GM21619 (cell line): Measurements from ENCODE around the gene ALX3.
A peak's percentile ranks its signal among the peaks of the same experiment; 100 is the strongest.
"Not testable (repeated sequence)": the region's sequence is repeated elsewhere in the genome, so short reads cannot be mapped to it uniquely, and the experiment has no call there.

Experiments used
- ATAC-seq: cut with Tn5 transposase; IDR thresholded peaks from one replicate; pipeline ENCODE4 v1.9.1; 2021; ENCODE audit not compliant: unreplicated experiment

The ALX3 gene

DNA sequence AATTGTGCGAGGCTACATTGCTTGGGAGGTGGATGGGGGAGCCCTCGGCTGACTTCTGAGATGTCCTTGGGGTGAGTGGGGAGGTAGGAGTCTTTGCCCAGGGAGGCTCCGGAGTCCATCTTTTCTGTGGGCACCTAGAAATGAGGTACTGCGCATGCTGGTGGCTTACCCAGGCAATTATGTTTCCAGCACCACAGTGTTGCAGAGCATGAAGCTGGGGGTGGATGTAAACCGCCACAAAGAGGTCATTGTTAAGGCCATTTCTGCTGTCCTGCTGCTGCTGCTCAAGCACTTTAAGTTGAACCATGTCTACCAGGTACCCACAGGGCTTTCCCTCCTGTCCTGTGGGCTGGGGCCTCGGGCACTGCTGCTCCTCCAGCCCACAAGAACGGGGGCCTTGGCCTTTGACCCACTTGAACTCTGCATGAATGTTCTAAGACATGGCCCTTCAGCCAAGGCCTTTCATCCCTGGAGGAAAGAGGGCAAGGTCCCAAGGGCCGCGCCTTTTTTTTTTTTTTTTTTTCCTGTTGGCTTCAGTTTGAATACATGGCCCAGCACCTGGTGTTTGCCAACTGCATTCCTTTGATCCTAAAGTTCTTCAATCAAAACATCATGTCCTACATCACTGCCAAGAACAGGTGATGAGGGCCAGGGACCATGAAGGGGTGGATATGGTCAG lies 21.4 kb downstream of the ALX3 start:
- no peak for ATAC-seq

GRCh38 chr1:110048240-110048639 lies 22.2 kb downstream of the ALX3 start:
- no peak for ATAC-seq

- ATAC-seq, result no peak
Observed at GRCh38 chr1:110047463-110047862, 23.0 kb downstream of the ALX3 start.

DNA sequence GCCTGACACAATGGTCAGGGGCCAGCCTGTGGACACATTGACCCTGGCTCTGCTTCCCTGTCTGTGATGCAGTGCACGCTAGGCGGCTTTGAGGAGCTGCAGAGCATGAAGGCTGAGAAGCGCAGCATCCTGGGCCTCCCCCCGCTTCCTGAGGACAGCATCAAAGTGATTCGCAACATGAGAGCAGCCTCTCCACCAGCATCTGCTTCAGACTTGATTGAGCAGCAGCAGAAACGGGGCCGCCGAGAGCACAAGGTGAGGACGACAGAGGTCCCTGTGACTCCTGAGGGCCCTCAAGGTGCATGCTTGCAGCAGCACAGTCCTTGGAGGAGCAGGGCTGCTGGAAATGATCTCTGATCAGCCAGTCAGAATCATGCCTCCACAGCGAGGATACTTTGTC lies 27.5 kb downstream of the ALX3 start:
- ATAC-seq, result no peak

- no peak for ATAC-seq
Observed at GRCh38 chr1:110040548-110040947, 29.9 kb downstream of the ALX3 start.

GRCh38 chr1:110039641-110040040 lies 30.8 kb downstream of the ALX3 start:
- ATAC-seq, result no peak

GRCh38 chr1:110038271-110038670 lies 32.2 kb downstream of the ALX3 start:
- ATAC-seq, result no peak

GRCh38 chr1:110035236-110035752 lies 35.2 kb downstream of the ALX3 start:
- peak; percentile 14 for ATAC-seq

DNA sequence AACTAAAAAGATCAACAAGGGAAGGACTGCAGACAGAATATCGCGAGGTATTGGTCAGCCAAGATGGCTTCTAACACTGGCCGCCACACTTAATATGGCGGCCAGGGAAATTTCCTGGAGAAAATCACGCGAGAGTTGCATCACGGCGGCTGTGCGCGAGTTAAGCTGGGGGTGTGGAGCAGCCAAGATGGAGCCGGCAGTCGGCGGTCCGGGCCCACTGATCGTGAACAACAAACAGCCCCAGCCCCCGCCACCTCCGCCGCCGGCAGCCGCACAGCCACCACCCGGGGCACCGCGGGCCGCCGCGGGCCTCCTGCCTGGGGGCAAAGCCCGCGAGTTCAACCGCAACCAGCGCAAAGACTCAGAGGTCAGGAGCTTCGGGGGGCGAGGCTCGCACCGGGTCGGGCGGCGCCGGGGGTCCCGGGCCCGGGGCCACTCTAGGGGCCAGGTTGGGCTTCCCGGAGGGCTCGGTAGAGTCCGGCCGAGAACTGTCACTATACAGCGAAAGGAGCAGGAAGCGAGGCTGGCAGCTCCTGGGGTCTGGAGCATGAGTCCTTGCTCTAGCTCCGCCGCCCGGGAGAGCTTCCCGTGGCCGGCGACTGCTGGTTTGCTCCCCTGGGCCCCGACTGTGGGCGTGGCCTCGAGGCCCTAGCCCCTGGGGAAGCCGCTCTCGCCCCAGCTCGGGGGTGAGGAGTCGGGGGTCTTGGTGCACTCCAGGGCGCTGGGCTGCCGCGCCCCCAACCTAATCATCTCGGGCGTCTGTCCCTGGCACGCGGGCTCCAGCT lies 35.8 kb downstream of the ALX3 start, which contains the start of gene STRIP1:
Gene STRIP1 (plus strand): TSS at position 174 of the 785 bp plus-strand sequence. CDS start 14 bp downstream, at position 188.
- ATAC-seq, result peak; percentile 91

- ATAC-seq, result no peak
Observed at GRCh38 chr1:110034040-110034450, 36.4 kb downstream of the ALX3 start.

- no peak for ATAC-seq
Observed at GRCh38 chr1:110033421-110033820, 37.1 kb downstream of the ALX3 start.

- ATAC-seq, result no peak
Observed at GRCh38 chr1:110032327-110032726, 38.1 kb downstream of the ALX3 start.

DNA sequence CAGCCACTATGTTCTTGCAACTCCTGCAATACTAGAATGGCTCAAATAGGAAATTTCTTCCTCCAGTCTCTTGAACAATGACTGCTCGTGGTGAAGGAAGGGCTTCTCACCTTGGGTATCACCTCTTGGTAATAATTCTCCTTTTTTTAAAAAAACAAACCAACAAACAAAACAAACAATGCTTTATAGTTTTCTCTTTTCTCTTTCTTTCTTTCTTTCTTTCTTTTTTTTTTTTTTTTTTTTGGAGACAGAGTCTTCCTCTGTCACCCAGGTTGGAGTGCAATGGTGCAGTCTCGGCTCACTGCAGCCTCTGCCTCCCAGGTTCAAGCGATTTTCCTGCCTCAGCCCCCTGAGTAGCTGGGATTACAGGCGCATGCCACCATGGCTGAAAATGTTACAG lies 39.8 kb downstream of the ALX3 start:
- ATAC-seq, result not testable (repeated sequence)

DNA sequence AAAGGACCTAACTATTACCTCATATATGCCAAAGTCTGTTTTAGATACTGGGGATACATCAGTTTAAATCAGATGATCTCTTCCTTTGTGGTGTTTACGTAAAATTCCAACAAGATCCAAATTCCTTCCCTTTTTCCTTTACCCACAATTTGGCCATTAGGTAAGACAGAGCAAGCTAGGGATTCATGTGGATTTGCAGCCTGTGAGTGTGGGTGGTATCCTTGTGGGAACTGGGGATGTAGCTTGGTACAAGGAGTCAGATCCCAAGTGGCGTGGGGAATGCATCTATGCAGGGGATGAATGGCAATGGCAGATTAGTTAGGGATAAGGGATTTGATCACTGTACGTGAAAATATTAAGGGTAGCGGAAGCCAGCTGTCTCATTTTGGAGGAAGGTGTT lies 45.9 kb downstream of the ALX3 start:
- ATAC-seq, result no peak

DNA sequence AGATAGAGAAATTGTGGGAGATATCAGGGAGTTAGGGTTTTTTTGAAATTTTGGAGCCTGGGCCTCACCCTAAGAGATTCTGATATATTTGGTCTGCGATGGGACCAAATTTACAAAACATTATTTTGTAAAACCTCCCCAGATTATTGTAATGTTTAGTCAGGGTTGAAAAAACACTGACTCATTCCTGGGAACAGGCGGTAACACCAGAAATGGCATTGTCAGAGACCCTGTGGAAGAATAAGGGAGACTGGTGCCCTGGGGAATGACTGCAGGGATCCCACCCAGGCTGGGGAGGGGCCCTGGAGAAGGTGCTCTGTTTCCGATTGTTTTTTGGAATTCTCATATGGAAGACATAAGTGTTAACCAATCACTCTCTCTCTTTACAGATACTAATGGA lies 49.2 kb downstream of the ALX3 start:
- ATAC-seq, result no peak

DNA sequence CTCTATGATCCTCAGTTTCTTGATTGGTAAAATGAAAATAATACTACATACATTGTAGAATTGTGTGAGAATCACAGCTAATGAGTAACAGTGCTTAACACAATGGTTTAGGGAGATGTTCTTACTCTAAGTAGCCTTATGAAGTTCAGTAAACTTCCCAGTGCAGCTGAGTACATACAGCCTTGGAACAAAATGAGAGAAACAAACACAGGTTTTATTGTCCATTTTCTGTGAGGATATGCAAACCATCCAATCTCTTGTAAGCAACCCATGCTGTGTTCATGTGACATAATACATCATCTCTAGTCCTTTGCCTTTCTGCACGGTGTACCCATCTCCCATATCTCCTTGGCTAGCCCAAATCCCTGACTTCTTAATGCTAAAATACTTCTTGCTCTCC lies 50.7 kb downstream of the ALX3 start:
- no peak for ATAC-seq

DNA sequence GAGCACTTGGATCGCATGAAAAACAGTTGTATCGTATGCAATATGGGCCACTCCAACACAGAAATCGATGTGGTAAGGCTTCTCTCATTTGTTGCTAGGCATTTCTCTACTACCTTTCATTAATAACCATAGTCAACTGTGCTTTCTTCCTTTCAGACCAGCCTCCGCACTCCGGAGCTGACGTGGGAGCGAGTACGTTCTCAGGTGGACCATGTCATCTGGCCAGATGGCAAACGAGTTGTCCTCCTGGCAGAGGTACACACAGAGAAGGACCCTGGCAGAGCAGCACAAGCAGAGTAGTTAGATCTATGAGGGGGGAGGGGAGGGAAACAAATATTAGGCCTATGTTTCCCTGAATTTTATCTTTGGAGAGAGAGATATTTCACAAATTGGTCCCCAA lies 52.1 kb downstream of the ALX3 start:
- no peak for ATAC-seq

- ATAC-seq, result no peak
Observed at GRCh38 chr1:110017792-110018191, 52.7 kb downstream of the ALX3 start.

GRCh38 chr1:110012100-110012780 lies 58.2 kb downstream of the ALX3 start:
- ATAC-seq, result peak; percentile 61

GRCh38 chr1:110011527-110012041 lies 58.9 kb downstream of the ALX3 start:
- peak; percentile 98 for ATAC-seq
